WTC11 (cell line): ENCODE measurements around the gene STARD9. TPM values are rescaled to one million over a fixed set of nuclear protein-coding genes. Genes with fewer than 3 reads are reported as not detected.

ENCODE experiments used
- ATAC-seq: fragments of 200-7000 bp; cut with Tn5 transposase; 2 replicates; pipeline ENCODE4 v1.10.0; 2021; ENCODE audit warnings: mild to moderate bottlenecking, moderate library complexity
- CTCF ChIA-PET: fragments of 300-600 bp; sonication (Branson Sonifier 250); formaldehyde crosslinking; loops from one replicate; lab custom pipeline; 2021; ENCODE audit warnings: antibody characterized with exemption; lab: Charles Lee
- POLR2A ChIA-PET: fragments of 350-600 bp; sonication (Branson Sonifier 250); formaldehyde crosslinking; loops from one replicate; lab custom pipeline; 2021; ENCODE audit warnings: antibody characterized with exemption; lab: Charles Lee
- DNase-seq: peaks from one replicate; pipeline ENCODE4 v3.0.0; 2021; ENCODE audit warnings: low spot score
- H3K27ac Mint-ChIP-seq: 2 replicates; pipeline ENCODE4 v1.8.0; 2021; ENCODE audit warnings: mixed read lengths
- H3K27me3 Mint-ChIP-seq: 2 replicates; pipeline ENCODE4 v1.8.0; 2021; ENCODE audit warnings: low read depth, mild to moderate bottlenecking, moderate library complexity, mixed read lengths
- H3K36me3 Mint-ChIP-seq: 2 replicates; pipeline ENCODE4 v1.8.0; 2021; ENCODE audit warnings: mixed read lengths
- H3K4me1 Mint-ChIP-seq: 2 replicates; pipeline ENCODE4 v1.8.0; 2022; ENCODE audit warnings: mixed read lengths
- H3K4me3 Mint-ChIP-seq: 2 replicates; pipeline ENCODE4 v1.8.0; 2021; ENCODE audit warnings: mild to moderate bottlenecking, moderate library complexity, mixed read lengths
- H3K9me3 Mint-ChIP-seq: 2 replicates; pipeline ENCODE4 v1.8.0; 2021; ENCODE audit warnings: mixed read lengths
- AFF4 ChIP-seq: sonication (generic); formaldehyde crosslinking; IDR thresholded peaks from 2 replicates; pipeline ENCODE4 v1.8.1; 2023; ENCODE audit warnings: mild to moderate bottlenecking, missing genetic modification reagents, borderline replicate concordance
- AR ChIP-seq: fragments of 250-450 bp; sonication (Bioruptor Pico); IDR thresholded peaks from 2 replicates; pipeline ENCODE4 v1.9.0; 2021; ENCODE audit warnings: mild to moderate bottlenecking
- ATF1 ChIP-seq: sonication (generic); formaldehyde crosslinking; IDR thresholded peaks from 2 replicates; pipeline ENCODE4 v1.8.1; 2023; ENCODE audit warnings: mild to moderate bottlenecking, moderate library complexity, missing genetic modification reagents
- ATF6 ChIP-seq: sonication (generic); formaldehyde crosslinking; IDR thresholded peaks from 2 replicates; pipeline ENCODE4 v1.8.1; 2023; ENCODE audit warnings: mild to moderate bottlenecking, missing genetic modification reagents
- CBFB ChIP-seq: sonication (generic); formaldehyde crosslinking; IDR thresholded peaks from 2 replicates; pipeline ENCODE4 v1.8.1; 2022; ENCODE audit warnings: mild to moderate bottlenecking, low read depth, missing genetic modification reagents
- E2F5 ChIP-seq: sonication (generic); formaldehyde crosslinking; IDR thresholded peaks from 2 replicates; pipeline ENCODE4 v1.8.1; 2022; ENCODE audit warnings: mild to moderate bottlenecking, moderate library complexity, missing genetic modification reagents
- ETV6 ChIP-seq: sonication (generic); formaldehyde crosslinking; IDR thresholded peaks from 2 replicates; pipeline ENCODE4 v1.8.1; 2022; ENCODE audit warnings: mild to moderate bottlenecking, missing genetic modification reagents
- FOXP1 ChIP-seq: sonication (generic); formaldehyde crosslinking; IDR thresholded peaks from 2 replicates; pipeline ENCODE4 v1.8.0; 2022; ENCODE audit warnings: missing genetic modification reagents, mild to moderate bottlenecking, moderate library complexity, borderline replicate concordance
- GTF2I ChIP-seq: fragments of 250-450 bp; sonication (Bioruptor Pico); conservative IDR thresholded peaks from 2 replicates; pipeline ENCODE4 v1.4.0; 2021; ENCODE audit warnings: mild to moderate bottlenecking
- IRF2 ChIP-seq: sonication (generic); formaldehyde crosslinking; IDR thresholded peaks from 2 replicates; pipeline ENCODE4 v1.8.0; 2022; ENCODE audit warnings: low read depth, missing genetic modification reagents, borderline replicate concordance
- JAZF1 ChIP-seq: fragments of 250-450 bp; sonication (Bioruptor Pico); IDR thresholded peaks from 2 replicates; pipeline ENCODE4 v1.9.0; 2021; ENCODE audit warnings: moderate library complexity, mild to moderate bottlenecking, inconsistent platforms
- NFATC4 ChIP-seq: fragments of 250-450 bp; sonication (Bioruptor Pico); IDR thresholded peaks from 2 replicates; pipeline ENCODE4 v1.9.0; 2021; ENCODE audit warnings: mild to moderate bottlenecking
- NR1H2 ChIP-seq: sonication (generic); formaldehyde crosslinking; IDR thresholded peaks from 2 replicates; pipeline ENCODE4 v1.9.0; 2021; ENCODE audit warnings: mild to moderate bottlenecking, moderate library complexity, missing genetic modification reagents
- NR2C2 ChIP-seq: sonication (generic); formaldehyde crosslinking; IDR thresholded peaks from 2 replicates; pipeline ENCODE4 v1.8.0; 2022; ENCODE audit warnings: mild to moderate bottlenecking, missing genetic modification reagents
- RELA ChIP-seq: sonication (generic); formaldehyde crosslinking; IDR thresholded peaks from 2 replicates; pipeline ENCODE4 v1.8.1; 2022; ENCODE audit warnings: missing genetic modification reagents, mild to moderate bottlenecking, borderline replicate concordance
- STAT6 ChIP-seq: sonication (generic); formaldehyde crosslinking; conservative IDR thresholded peaks from 2 replicates; pipeline ENCODE4 v1.8.1; 2023; ENCODE audit warnings: mild to moderate bottlenecking, low read depth, missing genetic modification reagents, moderate library complexity
- TCF7 ChIP-seq: sonication (generic); formaldehyde crosslinking; IDR thresholded peaks from 2 replicates; pipeline ENCODE4 v1.8.0; 2022; ENCODE audit warnings: mild to moderate bottlenecking, low read depth, missing genetic modification reagents, moderate library complexity
- ZMAT4 ChIP-seq: fragments of 250-450 bp; sonication (Bioruptor Pico); IDR thresholded peaks from 2 replicates; pipeline ENCODE4 v1.9.0; 2021; ENCODE audit warnings: mild to moderate bottlenecking
- ZNF512 ChIP-seq: sonication (generic); formaldehyde crosslinking; IDR thresholded peaks from 2 replicates; pipeline ENCODE4 v1.8.1; 2022; ENCODE audit warnings: missing genetic modification reagents, borderline replicate concordance
- ZSCAN18 ChIP-seq: fragments of 250-450 bp; sonication (Bioruptor Pico); IDR thresholded peaks from 2 replicates; pipeline ENCODE4 v2.1.2; 2022; ENCODE audit warnings: mild to moderate bottlenecking, moderate library complexity
- total RNA-seq: library from RNA; stranded (reverse); gene quantifications from 3 replicates; pipeline ENCODE4 v1.2.3, GENCODE V29; 2021

STARD9 gene
- total RNA-seq, 1 experiment from 2014 or later: 5.7 TPM

GRCh38 chr15:42716626-42717025, 141.2 kb downstream of the STARD9 start:
- Mint-ChIP-seq H3K9me3 (no peaks in the 10 kb centered on the region), H3K4me1 (no peaks in the 10 kb centered on the region), H3K27me3 (no peaks in the 10 kb centered on the region), H3K27ac (no peak overlapping the region), H3K36me3 (no peaks in the 10 kb centered on the region), H3K4me3 (no peak overlapping the region)
- no peak for ATAC-seq
- TF ChIP-seq NFATC4 (no peak), STAT6 (CRISPR knock-in tag) (no peak), FOXP1 (CRISPR knock-in tag) (no peak), NR1H2 (no peak), ZMAT4 (CRISPR knock-in tag) (no peak), ATF6 (CRISPR knock-in tag) (no peak), AR (no peak), ETV6 (CRISPR knock-in tag) (no peak), ATF1 (CRISPR knock-in tag) (no peak), GTF2I (CRISPR knock-in tag) (no peak), RELA (CRISPR knock-in tag) (no peak), NR2C2 (CRISPR knock-in tag) (no peak), TCF7 (CRISPR knock-in tag) (no peak), JAZF1 (CRISPR knock-in tag) (no peak), ZNF512 (CRISPR knock-in tag) (no peak), ZSCAN18 (CRISPR knock-in tag) (no peak), IRF2 (no peak), AFF4 (CRISPR knock-in tag) (no peak), E2F5 (CRISPR knock-in tag) (no peak), CBFB (CRISPR knock-in tag) (no peak)
- no peak for DNase-seq
- ChIA-PET CTCF (interaction anchor here (1.2 to 1.8 kb wide), 3 partner anchors 21 to 509 kb away, joined by 3 to 5 read pairs (median 3); no protein-coding TSS in a partner anchor), POLR2A (no interaction called here)
